HTR-8/SVneo (cell line): ENCODE measurements around the gene PSMB7.

ENCODE experiments used
- DNase-seq: peaks from one replicate; pipeline ENCODE4 v3.0.0; 2011; ENCODE audit warnings: low spot score, mixed read lengths; ENCODE audit not compliant: insufficient read length
- FAIRE-seq: peaks from 2 replicates; lab custom pipeline; 2011; peaks lifted over from hg19 to GRCh38; lab: Jason Lieb, UNC

Gene PSMB7

DNA sequence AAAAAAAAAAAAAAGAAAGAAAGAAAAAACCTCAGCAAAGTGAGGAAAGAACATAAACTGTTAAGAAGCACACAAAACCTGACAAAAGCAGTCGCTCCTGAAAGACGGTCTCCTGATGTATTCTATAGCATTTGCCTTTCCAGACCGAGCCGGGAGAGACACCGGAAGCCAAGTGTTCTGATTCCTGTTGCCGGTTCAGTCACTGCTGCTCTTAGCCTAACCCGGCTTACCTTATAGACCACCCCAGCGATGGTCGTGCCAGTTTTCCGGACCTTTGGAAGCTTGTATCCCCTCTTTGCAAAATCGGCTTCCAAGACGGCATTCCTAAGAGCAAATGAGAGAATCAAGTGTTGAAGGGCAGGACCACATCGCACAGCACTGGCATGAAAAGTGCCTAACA lies 630 bp downstream of the PSMB7 start:
- DNase-seq, result no peak
- FAIRE-seq, result no peak

DNA sequence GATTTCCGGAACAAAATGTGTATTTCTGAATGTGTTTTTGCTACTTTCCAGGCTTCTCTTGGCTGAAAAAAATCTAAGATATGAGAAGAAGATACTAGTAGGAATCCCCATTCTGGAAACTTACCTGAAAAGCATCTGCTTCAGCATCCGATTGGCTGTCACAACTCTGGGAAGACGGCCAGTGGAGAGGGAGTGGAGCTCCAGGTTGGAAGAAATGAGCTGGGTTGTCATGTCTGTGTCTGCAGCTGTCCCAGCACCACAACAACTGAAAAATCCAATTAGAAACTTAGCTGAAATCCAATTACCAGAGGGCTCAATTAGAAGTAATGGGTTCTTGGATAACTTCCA lies 3.0 kb downstream of the PSMB7 start:
- no peak for FAIRE-seq
- DNase-seq, result no peak

DNA sequence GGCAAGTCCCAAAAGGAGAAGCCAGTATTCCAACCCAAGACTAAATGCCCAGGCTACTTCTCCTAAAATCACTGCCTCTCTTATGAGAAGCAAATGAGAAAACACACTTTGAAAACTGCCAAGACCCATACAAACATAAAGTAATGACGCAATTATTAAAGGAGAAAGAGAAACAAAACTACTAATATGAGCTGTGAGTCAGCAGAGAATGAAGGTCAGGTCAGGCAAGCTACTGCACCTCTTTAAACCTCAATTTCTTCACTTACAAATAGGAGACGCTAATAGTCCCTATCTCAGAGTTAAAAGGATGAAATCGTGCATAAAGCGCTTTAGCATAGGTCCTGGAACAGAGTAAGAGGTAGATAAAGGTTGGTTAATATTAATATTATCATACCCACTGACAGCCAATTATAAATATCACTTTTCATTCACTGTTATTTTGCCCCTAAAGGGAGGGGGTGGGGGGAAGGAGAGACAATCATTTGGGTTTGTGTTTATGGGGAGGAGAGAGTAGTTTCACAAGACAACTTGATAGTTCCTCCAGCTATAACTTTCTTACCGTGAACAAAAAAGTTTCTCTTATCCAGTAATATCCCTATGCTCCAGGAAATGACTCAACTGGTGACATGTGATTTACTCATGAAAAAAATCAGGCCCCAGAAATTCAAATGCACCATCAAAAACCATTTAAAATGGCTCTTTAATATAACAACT lies 3.6 kb downstream of the PSMB7 start:
- FAIRE-seq, result no peak
- DNase-seq, result no peak

DNA sequence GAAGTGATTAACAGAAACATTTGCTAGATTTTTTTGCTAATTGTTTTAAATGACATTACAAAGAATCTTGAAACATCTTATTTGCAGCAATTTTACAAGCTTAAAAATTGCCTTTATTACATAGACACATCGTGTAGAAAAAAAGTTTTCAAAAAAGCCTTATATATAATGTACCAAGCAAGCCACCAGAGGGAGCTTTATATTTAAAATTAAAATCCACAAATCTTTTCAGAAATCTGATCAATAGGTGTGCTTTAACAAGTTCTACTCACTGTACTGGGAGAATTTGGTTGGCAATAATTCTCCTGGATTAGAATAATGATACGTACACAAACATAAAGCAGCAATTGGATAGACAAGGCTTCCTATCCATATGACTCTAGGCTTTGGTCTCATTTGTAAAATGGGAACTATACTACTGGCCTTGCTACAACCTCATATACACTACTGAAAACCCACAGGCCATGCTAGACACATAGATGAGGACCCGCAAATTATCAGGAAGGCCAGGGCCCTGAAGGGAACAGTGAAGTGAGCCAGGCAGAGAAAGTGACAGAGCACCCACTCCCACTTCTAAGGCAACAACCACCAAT lies 4.8 kb downstream of the PSMB7 start:
- no peak for FAIRE-seq
- no peak for DNase-seq

DNA sequence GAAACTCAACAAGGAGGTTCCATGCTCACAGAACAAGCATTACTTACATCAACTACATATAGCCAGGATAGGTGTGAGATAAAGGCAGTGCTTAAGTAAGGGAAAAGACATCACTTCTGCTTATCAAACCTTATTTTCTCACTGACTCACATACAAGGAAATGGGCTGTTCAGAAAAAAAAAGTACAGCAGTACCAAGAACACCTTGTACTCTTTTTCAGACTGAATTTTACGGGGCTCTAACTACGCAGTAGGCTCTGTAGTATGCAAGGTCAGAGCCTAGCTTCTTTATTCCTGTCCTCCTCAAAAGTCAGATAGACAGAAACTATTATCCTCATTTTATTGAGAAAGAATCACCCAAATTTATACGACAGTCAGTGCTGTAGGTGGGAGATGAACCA lies 5.8 kb downstream of the PSMB7 start:
- DNase-seq, result no peak
- no peak for FAIRE-seq

DNA sequence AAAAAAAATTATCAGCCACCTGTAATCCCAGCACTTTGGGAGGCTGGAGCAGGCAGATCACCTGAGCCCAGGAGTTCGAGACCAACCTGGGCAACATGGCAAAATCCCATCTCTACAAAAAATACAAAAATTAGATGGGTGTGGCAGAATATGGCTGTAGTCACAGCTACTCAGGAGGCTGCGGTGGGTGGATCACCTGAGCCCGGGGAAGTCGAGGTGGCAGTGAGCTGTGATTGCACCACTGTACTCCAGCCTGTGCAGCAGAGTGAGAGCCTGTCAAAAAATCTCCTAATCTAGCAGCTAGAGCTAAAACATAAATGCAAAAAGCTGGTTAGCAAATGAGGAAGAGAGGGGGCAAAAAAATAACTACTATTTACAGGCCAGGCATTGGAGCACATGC lies 12.0 kb downstream of the PSMB7 start:
- no peak for DNase-seq
- FAIRE-seq, result no peak

DNA sequence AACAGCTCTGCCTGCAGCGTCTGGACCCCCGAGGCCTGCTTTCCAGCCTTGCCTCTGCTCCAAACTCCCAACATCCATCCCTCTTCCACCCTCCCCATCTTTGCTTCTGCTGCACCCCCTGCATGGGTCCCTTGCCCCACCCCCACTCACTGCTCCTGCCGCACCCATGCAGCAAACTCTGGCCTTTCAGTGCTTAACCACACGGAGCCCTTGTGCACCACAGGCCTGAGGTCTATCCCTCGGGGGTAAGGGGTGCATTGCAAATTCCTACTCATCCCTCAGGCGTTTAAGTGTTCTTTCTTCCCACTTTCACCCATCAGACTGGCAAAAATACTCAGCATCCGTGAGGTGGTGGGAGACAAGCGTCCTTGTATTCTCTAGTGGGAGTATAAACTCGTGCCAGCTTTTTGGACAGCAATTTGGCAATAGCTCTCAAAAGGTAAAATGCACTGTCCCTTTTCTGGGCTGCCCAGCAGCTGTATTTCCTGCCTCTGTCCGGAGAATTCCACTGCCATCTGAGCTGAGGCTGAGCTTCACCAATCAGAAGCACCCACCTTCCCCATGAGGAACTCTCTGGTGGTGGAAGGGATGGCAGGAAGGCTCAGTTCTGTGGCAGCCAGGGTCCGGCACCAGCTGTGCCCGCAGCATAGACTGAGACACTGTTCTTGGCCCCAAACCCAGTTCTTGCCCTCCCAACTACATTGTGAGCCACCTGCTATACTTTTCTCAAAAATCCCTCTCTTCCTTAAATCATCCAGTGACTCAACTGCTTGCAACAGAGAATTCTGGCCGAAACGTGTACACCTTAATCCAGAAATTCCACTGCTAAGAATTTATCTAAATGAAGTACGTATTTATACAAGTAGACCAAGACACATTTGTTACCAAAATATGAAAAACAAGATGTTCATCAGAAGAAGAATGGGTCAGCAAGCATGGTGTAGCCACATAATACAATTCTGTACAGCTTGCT lies 15.0 kb downstream of the PSMB7 start:
- FAIRE-seq, result no peak
- DNase-seq, result no peak

DNA sequence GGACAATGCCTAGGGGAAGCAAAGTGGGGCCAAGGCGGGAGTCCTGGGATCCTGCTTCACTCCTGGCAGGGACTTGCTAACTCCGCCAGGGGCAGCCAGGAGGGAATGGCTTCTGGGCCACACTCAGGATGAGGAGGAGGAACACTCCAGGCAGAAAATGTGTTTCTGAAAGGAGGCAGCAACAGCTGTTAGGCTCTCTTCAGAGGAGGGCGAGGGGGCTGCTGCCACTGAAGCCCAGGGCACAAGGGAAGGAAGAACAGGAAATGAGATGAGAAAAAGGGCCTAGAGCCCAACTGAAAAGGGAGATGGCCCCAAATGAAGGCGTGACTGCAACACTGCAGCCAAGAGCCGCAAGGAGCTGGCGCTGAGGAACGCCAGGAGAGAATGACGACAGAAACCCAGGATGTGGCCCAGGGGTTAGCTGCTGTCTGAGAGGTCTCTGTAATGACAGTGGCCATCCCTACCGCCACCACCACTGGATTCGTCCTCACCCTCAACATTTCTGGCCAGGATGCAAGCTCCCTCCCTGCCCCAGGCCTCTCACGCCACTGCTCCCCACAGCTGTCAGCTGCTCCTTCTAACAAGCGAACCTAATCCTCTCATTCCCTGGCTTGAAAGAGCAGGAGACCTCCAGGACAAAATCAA lies 15.8 kb downstream of the PSMB7 start:
- FAIRE-seq (no peak), DNase-seq (no peak)

DNA sequence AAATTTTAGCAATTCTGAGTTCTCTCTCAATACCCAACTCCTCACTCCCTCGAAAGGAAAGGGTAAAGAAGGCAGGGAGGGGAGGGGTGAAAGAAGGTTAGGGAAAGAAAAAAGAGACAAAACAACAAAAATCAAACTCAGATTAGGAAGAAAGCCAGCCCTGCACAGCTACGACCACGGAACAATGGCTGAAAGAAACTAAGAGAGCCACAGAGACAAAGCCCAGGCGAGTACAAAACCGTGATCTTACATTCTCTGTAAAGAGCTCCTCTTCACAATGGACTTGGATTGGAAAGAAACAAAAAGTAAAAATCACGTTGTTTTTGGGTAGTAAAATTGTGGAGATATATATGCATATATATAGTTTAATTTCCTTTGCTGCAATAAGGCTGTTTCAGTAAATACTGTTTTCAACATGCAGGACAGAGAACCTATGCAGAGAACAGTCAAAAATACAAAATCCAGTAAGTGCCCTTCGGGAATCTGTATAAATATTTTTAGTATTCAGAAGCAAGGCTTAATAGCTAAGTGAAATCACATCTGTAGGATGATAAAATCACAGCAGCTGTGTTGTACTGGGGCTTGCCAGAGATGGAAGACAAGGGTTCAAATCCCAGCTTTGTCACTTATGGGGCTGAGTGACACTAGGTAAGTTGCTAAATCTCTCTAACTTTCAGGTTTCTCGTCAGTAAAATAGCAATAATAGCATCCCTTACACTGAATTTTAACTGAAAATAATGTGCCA lies 16.9 kb downstream of the PSMB7 start:
- no peak for FAIRE-seq

DNA sequence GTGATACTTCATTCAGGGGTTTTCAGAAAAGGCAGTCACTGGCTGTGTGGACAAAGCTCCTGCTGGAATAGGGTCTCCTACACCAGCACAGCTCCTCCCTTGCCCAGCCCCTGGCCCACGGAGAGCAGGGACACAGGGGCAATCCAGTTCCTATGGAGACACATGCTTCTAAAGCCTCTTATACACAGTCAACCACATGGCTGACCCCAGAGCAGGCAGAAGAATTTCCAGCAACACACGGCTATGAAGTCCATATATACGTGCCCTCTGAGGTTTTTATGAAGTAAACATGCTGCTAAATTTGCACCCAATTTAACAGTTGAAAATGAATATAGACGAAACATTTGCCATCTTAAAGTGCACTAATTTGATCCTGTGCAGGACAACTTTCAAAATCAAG lies 19.4 kb downstream of the PSMB7 start:
- DNase-seq, result no peak

More for the DNA sequence above, 16.9 kb downstream of the PSMB7 start:
- DNase-seq, result no peak

DNA sequence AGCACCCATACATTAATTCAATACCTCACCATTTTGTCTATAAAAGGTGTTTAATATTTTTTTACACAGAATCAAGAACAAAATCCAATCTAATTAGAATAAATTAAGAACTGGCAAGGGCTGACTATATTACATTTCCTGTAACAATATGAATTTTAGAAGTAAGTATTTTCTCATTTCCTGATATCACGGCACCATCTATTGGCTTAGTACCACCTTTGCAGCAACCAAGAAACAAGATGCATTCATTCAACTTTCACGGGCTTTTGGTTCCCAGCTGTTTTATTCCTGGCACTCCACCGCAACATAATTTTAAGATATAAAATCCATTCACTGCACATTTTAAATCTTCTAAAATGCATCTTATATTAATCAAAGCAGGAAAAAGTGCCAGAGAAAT lies 20.6 kb downstream of the PSMB7 start:
- FAIRE-seq (no peak), DNase-seq (no peak)

More for the DNA sequence above, 19.4 kb downstream of the PSMB7 start:
- no peak for FAIRE-seq

DNA sequence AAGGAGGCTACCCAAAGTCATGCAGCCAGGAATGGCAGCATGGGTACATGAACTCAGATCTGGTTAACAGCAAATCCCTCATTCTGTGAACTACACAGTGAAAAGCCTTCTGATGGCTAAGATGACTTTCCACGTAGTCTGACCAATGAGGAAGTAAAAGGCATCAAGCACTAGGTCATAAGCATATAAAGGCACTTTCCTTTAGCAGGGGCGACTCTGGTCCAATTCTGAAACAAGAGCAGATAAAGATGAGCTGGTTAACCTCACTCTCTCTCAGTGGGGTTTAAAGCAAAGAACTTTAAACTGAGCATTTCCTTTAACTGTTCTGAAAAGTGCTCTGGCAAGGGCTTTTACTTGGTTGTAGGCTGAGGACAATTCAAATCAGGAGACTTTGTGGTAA lies 21.1 kb downstream of the PSMB7 start:
- FAIRE-seq (no peak), DNase-seq (no peak)

DNA sequence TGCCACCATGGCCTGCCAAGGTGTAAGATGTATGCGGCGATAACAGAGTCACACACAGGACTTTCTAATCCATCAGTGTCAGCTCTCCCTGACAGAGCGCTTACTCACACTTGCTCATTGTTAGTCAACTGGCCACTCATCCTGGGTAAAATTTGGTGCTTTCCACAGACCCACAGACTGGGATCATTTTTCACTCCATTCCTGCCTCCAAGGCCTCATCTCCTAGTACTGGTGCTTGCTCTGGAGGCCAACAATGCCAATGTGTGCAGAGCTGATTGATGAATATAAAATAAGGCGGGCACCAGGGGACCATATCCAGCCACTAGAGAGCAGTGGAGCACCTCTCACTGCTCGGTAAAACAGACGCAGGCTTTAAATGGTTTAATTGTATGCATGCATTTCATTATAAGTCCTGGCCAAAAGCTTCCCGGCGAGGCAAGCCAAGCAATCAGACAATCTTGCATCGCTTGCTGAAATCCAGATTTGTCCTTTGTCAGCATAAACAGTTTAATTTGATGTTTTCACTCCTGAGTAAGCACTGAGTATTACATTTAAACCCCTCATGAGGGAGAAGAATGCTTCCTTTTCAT lies 22.3 kb downstream of the PSMB7 start:
- peak; percentile 62 for DNase-seq
- FAIRE-seq, result no peak

DNA sequence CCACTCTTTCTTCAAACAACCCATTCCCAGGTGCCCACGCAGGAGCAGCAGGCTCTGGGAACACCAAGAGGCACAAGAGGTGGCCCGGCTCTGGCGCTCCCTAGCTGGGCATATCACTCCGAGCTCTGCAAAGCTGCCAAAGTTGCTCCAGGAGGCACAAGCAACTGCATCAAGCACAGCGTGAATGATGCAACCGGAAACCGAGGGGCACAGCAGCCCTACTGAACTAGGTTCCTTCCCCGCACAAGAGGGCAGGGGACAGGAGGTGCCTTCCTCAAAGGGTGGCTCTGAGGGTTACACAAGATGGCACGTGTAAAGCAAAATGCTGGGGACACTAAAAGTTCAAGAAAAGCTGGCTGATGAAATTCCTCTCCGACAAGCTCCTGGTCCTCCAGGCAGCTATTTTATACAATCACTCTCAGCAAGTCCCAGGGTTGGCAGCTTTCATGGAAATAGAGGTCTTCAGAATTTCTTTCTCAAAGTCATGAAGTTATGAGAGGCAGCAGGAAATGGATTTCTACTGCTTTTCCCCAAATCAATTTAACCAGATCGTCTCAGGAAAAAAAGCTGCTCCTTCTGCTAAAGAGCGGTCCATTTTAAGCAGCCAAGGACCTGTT lies 22.9 kb downstream of the PSMB7 start:
- DNase-seq (no peak), FAIRE-seq (no peak)

DNA sequence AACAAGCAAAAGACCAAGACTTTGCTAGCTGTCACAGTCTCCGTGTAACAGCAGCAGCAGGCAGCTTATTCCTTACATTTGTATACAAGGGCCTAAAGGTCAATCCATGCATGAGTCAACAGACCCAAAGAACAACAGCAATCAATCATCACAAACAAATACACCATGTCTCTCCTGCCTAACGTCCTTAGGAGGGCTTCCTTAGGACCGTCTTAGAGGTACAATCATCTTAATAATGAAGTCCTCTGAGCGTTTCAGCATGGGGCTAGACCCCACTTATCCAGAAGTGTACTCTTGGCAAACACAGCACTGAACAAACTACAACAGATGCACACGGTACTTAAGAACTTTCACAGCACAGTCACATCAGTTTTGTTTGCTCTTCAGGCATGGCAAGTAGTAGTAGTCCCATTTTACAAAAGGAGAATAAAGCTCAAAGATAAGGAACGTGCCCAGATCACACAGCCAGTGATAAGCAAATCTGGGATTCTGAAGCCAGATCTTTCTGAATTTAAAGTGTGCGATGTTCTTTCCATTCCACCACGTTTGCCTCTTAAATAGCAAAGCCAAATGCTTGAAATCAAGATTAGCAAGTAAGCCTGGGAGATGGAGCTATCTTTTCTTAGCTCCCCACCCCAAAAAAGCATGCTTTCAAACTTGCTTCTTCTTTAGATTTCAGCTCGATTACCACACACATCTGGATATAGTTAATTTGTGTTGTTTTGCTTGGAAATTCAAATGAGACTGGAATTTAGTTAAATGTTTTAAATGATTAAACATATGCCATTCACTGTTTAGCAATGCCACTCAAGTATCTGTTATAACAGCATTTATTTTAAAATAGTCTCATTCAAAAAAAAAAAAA lies 24.2 kb downstream of the PSMB7 start:
- peak; percentile 34 for DNase-seq
- FAIRE-seq, result no peak

DNA sequence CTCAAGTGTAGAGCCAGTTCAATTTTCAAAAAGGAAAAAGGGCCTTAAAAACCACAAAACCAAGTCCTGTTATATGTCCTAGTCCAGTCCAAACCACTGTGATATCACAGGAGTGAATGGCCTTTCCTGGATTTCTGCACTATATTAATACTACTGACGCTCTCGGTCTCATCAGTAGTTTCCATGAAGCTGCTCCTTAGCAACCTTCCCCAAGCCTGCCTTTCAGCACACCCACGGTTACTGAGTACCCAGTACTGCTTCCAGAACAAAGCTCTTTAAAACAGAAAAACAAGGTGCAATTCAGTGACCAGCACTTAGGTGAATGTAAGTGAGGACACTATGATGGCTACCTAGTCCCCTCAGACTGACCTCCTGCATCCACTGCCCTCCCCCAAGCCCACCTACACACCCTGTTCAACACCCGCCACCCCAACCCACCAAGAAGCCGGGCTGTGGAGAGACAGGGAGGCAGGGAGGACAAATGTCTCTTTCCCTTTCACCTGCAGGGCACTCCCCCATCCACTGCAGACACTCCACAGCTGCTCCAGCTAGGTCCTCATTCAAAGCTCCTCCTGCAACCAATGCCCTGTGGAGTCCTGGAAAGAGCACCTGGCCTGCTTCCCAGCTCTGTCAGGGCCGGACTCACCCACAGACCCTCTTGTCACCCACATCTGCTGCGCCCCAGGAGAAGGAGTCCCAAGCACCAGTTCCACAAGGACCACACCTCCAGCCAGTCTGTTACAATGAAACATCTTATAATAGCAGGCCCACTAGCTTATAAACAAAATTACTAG lies 25.9 kb downstream of the PSMB7 start:
- FAIRE-seq, result no peak

DNA sequence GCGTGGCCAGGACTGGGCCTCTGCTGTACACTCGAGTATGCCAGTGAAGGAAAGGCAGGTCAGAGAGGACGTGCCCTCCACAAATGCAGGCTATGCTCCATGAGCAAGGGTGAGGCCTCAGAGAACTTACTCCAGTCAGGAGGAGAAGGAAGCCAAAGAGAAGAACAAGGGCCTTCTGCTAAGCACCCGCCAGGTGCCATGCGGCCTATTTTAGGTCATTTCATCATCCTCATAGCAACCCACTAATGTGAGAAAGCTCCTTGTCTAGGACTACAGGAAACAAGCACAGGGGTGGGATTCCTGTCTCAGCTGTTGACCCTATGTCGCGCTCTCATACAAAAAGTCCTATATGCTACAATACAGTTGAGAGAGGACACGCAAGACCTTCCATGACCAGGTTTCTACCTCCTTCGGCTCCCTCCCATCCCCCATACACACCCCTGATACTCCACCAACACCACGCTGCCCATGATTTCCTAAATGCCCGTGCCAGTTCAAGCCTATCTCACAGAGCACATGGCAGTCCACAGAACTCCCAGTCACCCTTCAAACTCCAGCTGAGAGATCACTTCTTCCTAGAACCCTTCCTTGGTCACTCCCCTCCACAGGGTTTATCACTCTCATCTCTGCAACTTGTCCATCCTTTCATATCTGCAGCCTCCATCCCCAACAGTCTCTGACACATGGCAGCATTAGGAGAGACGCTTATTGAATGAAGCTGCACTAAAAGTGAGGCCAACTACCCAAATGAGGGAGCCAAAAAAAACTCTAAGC lies 26.8 kb downstream of the PSMB7 start:
- FAIRE-seq, result no peak
- DNase-seq, result no peak

More for the DNA sequence above, 25.9 kb downstream of the PSMB7 start:
- DNase-seq, result no peak
